ENCODE data around the gene PTGES.

GRCh38 chr9:129701549-129701948 lies 51.3 kb downstream of the PTGES start:
- TF ChIP-seq POLR2A (IDR thresholded peaks at IDR 0.05) (no peak), CTCF (IDR thresholded peaks at IDR 0.05) (no peak), EP300 (IDR thresholded peaks at IDR 0.05) (no peak)

All from tibial nerve (tissue), 4 donors.